OCI-LY3 (cell line): ENCODE data around the gene CD59.

Experiments used
- CTCF ChIP-seq: fragments of 200-600, 300-600 bp; sonication (generic); IDR thresholded peaks from 2 replicates; pipeline ENCODE4 v1.5.1; 2014; ENCODE audit warnings: antibody characterized with exemption, low read length, low read depth
- EZH2phosphoT487 ChIP-seq: fragments of 200-600 bp; shearing (Covaris generic); IDR thresholded peaks from 2 replicates; pipeline ENCODE4 v1.6.1; 2018; ENCODE audit warnings: antibody characterized with exemption, mixed run types, low read depth

- no peak for TF ChIP-seq CTCF
- no peak for TF ChIP-seq EZH2phosphoT487
Observed at GRCh38 chr11:33719587-33719986, 16.6 kb downstream of the CD59 start.
